Ectodermal cell (in vitro differentiated cells): ENCODE measurements around the gene PML.

Experiments
- H3K27ac ChIP-seq: 2 replicates; pipeline ENCODE4 v1.7.0; 2013; ENCODE audit warnings: mild to moderate bottlenecking, low read depth, low read length; ENCODE audit not compliant: insufficient read depth, poor library complexity, severe bottlenecking
- H3K27me3 ChIP-seq: 2 replicates; pipeline ENCODE4 v1.7.0; 2013; ENCODE audit warnings: mild to moderate bottlenecking, low read length; ENCODE audit not compliant: insufficient read depth, control insufficient read depth, poor library complexity, severe bottlenecking
- H3K36me3 ChIP-seq: one replicate; pipeline ENCODE4 v1.7.0; 2013; ENCODE audit warnings: low read length; ENCODE audit not compliant: control insufficient read depth, insufficient read depth
- H3K4me1 ChIP-seq: one replicate; pipeline ENCODE4 v1.7.0; 2013; ENCODE audit warnings: low read length; ENCODE audit not compliant: control insufficient read depth, insufficient read depth
- H3K4me3 ChIP-seq: 2 replicates; pipeline ENCODE4 v1.7.0; 2013; ENCODE audit warnings: low read depth, low read length, control low read depth; ENCODE audit not compliant: insufficient read depth
- H3K9me3 ChIP-seq: 2 replicates; pipeline ENCODE4 v1.7.0; 2013; ENCODE audit warnings: mild to moderate bottlenecking, low read length, moderate library complexity; ENCODE audit not compliant: control insufficient read depth
- WGBS, 2 experiments: methylation state at CpG; one replicate each; pipeline ENCODE4 v1.1.7; 2013; ENCODE audit warnings: missing lambda C conversion rate in 2 of 2; 5-methylcytosine and 5-hydroxymethylcytosine counted together

PML gene

DNA sequence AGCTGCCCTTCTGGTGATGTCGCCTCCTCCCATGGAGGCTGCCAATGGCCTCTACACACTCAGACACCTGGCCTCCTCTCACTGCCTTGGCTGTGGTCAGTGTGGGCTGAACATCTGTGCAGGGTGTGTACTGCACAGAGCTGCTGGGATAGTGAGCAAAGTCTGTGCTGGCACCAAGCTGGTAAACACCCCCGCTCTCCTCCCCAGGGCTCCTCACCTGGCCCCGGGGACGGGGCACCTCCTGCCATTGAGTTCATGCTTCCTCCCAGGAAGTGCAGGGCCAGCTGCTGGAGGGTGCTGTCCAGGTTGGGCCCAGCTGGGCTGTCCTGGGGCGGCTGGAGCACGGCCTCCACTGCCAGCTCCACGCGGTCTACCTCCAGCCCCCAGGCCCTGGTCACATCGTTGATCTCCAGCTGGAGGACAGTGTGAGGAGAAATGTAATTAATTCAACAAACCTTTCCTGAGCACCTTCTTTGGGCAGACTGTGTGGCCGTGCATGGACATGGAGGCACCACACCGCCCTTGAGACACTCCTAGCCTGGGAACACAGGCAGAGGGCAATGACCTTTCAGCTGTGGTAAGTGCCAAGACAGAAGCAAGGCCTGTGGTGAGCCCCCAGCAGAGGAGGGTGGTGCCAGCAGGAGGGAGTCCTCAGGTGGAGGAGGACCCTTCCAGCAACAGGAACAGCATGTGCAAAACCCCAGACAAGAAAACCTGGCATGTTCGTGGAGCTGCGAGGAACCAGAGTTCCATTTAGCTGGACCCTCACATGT, 9.2 kb upstream of the PML start:
- 93 to 94% methylated on average over 13 of the region's 13 CpGs for WGBS, 2 experiments
- Histone ChIP-seq H3K36me3 (no peaks in the 10 kb centered on the region), H3K27ac (no peak overlapping the region), H3K4me3 (no peak overlapping the region), H3K27me3 (no peaks in the 10 kb centered on the region), H3K4me1 (no peaks in the 10 kb centered on the region), H3K9me3 (no peaks in the 10 kb centered on the region)

DNA sequence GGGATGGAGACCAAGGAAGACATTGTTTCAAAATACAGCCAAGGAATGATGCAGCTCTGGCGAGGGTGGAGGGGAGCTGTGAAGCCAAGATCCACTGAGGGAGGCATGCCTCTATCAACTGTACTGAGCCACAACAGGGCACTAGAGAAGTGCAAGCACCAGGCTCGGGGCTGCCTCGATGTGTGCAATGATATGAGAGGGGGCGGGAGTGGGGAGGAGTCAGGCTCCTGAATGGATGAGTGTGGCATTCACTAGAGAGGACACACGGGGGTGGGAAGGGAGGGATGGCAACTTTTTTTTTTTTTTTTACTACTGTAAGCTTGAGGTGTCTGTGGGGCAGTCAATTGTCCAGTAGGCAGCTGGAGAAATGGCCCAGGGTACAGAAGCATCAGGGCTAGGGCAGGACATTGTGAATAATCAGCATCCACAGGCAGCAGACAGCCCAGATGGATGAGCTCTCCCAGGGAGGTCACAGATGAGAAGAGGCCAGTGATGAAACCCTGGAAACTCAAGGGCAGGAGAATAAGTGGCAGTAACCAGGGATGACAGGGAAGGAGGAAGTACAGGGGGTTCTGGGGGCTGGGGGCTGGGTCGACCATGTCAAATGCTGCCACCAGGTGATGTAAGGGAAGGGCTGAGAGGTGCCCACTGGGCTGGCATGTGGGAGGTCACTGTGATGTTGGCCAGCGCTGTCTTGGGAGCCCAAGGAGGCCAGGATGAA, 8.3 kb upstream of the PML start:
- no peaks in the 10 kb centered on the region for H3K36me3 ChIP-seq
- no peaks in the 10 kb centered on the region for H3K9me3 ChIP-seq
- WGBS, 2 experiments: 62 to 71% methylated on average over 7 of the region's 7 CpGs
- H3K4me3 ChIP-seq: no peak overlapping the region
- H3K4me1 ChIP-seq: peaks cover 1% of the 10 kb centered on the region
- no peaks in the 10 kb centered on the region for H3K27me3 ChIP-seq
- H3K27ac ChIP-seq: no peak overlapping the region

DNA sequence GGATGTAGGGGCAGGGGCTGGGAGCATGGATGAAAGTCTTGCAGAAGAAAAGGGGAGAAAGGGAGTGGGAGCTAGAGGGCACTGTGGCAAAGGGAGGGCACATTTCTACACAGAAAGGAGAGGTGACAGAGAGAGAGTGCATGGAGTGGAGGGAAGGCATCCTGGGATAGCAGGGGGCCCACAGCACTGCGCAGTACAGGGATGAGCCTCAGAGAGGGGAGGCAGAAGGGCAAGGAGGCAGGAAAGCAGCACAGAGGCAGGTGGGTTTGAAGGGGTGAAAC, 7.8 kb upstream of the PML start:
- WGBS, 2 experiments: 84 to 85% methylated on average over 1 of the region's 1 CpG
- H3K27me3 ChIP-seq: no peaks in the 10 kb centered on the region
- H3K4me1 ChIP-seq: peaks cover 5% of the 10 kb centered on the region
- H3K36me3 ChIP-seq: no peaks in the 10 kb centered on the region
- H3K27ac ChIP-seq: no peak overlapping the region
- H3K9me3 ChIP-seq: no peaks in the 10 kb centered on the region
- no peak overlapping the region for H3K4me3 ChIP-seq

DNA sequence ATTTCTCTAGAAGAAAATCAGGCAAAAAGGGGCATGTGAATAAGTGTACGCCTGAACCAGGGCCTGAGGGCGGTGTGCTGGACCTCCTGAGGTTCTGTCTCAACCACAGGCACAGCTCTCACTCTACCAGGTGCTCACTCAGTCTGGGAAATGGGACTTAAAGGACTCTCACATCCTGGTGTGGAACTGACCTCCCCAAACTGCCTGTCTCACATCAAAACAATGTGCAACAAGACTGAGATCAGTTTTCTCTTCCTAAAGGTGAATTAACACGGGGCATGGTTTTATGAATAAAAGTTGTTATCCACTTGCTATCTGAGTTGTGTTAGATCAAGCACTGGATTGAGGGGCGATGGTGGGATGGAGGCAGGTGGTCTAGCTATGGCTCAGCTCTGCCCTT, 7.3 kb upstream of the PML start:
- no peaks in the 10 kb centered on the region for H3K9me3 ChIP-seq
- no peaks in the 10 kb centered on the region for H3K27me3 ChIP-seq
- H3K36me3 ChIP-seq: no peaks in the 10 kb centered on the region
- H3K4me1 ChIP-seq: peaks cover 5% of the 10 kb centered on the region
- H3K27ac ChIP-seq: no peak overlapping the region
- WGBS, 2 experiments: 82 to 92% methylated on average over 4 of the region's 4 CpGs
- no peak overlapping the region for H3K4me3 ChIP-seq

DNA sequence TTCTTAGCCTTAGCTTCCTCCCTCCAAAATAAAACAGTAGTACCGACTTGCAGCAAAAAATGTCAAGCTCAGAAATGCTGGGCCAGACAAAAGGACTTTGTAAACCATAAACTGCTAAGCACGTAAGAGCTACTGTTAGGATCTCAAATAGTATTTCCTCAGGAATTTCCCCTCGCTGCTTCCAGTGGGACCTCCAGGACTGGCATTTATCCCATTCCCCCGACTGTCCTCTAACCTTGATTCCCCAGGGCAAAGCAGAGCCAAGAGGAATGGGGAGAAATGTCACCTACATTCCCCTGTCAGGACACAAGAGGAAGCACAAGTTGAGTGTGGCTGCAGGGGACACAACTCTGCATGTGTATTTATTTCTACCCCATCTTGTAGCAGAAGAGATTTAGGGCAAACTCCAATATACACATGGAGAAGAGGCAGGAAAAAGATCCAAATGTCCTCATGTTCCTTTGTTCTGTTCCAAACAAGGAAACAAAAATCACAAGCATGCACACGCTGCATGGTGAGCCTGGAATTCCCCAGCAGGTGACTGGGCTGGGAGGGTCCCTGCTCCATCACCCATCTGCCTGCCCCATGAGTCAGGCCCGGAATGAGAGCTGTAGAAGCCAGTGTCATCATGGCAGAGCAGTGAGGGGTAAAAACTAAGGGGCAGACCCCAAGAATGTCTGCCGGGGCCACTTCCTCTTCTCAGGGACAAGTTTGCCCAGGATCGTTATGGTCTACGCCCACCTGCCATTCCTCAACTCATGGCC, 6.7 kb upstream of the PML start:
- H3K4me3 ChIP-seq: no peak overlapping the region
- H3K4me1 ChIP-seq: peaks cover 5% of the 10 kb centered on the region
- 88 to 91% methylated on average over 9 of the region's 9 CpGs for WGBS, 2 experiments
- H3K27ac ChIP-seq: no peak overlapping the region
- H3K36me3 ChIP-seq: no peaks in the 10 kb centered on the region
- no peaks in the 10 kb centered on the region for H3K9me3 ChIP-seq
- no peaks in the 10 kb centered on the region for H3K27me3 ChIP-seq

DNA sequence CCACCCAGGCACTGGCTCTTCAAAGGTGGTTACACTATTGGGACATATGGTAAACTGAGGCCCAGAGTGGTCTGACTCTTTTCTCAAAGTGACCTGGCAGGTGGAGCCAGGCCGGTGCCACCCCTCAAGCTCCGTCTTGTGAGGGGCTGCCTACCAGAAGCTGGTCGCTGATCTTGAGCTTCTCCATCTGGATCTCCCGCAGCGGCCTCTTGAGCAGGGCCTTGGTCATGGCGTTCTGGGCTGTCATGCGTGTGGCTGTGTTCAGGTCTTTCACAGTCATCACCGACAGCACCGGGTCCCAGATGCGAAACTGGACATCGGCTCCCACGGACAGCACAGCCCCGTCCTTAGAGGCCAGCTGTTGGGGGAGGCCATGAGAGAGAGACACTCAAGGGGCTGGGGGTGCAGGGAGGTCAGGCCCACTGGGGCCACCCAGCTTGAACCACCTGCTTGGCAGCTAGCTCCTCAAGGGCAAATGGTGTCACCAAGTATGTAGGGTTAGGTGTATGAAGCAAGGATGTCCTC, 6.0 kb upstream of the PML start:
- H3K4me3 ChIP-seq: no peak overlapping the region
- no peaks in the 10 kb centered on the region for H3K36me3 ChIP-seq
- H3K9me3 ChIP-seq: no peaks in the 10 kb centered on the region
- no peaks in the 10 kb centered on the region for H3K27me3 ChIP-seq
- no peak overlapping the region for H3K27ac ChIP-seq
- WGBS, 2 experiments: 94 to 95% methylated on average over 13 of the region's 13 CpGs
- H3K4me1 ChIP-seq: peaks cover 10% of the 10 kb centered on the region

DNA sequence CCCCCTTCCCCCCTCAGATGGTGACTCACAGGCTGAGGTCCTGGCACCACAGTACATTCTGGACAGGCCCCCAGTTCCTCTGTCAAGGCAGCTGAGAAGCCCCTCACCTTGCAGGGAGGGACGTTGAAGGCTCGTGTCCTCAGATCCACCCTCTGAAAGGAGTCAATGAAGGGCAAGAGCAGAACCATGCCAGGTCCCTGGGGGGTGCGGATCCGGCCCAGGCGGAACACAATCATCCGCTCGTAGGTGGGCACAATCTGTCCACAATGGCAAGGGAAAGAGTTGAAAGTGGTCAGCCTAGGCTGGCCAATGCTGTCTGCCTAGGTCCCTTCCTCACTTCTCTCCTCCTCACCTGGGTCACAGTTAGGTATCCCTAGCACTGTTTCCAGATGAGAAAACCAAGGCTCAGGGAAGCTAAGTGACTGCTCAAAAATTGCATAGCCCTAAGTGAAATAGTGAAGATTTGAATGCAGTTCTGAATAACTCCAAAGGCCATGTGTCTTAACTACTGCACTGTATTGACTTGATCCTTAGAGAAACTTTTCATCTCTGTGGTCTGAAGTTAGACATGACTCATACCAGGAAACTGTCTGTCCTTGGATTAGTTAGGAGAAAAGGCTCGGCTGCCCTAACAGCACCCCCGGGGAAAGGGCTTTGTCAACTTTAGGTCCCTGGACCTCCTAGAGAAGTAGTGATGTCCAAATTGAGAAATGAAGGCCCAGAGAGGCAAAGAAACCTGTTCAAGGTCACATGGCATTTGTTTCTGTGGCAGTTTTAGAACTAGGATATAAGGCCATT, 5.3 kb upstream of the PML start:
- no peak overlapping the region for H3K4me3 ChIP-seq
- no peaks in the 10 kb centered on the region for H3K9me3 ChIP-seq

DNA sequence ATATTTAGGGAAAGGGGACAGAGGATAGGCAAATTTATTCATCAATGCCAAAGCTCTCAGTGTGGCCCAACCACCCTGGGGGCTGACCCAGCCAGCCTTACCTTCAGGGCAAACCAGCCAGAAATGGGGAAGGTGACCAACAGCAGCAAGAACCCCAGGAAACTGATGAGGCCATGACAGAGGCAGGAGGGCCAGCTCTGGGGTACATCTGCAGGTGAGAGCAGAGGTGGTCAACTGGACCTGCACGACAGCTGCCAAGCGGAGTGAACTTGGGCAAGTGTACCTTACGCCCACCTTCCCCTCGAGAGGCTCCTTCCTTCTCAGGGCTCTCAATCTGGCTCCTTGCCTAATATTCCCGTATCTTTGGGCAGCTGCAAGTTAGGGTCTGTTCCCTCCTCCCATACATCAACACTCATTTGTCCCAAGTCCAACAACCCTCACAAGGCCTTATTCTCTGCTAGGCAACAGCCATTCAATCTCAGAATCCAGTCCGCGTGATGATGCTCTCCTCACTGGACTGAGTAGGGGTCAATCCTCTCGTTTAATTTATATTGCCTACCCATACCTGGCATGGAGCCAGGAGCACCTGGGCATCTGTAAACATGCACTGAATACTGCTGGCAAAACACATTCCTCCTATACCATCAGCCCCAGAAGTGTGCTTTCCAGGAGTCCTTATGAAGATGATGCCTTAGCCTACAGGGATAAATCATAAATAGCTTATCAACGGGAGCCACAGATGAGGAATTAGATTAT, 4.1 kb upstream of the PML start:
- H3K9me3 ChIP-seq: no peaks in the 10 kb centered on the region
- H3K4me1 ChIP-seq: peaks cover 15% of the 10 kb centered on the region
- 90 to 91% methylated on average over 9 of the region's 9 CpGs for WGBS, 2 experiments
- H3K36me3 ChIP-seq: no peaks in the 10 kb centered on the region
- no peak overlapping the region for H3K27ac ChIP-seq
- H3K27me3 ChIP-seq: no peaks in the 10 kb centered on the region
- H3K4me3 ChIP-seq: no peak overlapping the region

More for the DNA sequence above, 5.3 kb upstream of the PML start:
- Histone ChIP-seq H3K27me3 (no peaks in the 10 kb centered on the region), H3K27ac (no peak overlapping the region), H3K36me3 (no peaks in the 10 kb centered on the region), H3K4me1 (peaks cover 15% of the 10 kb centered on the region)
- 86 to 88% methylated on average over 9 of the region's 9 CpGs for WGBS, 2 experiments

DNA sequence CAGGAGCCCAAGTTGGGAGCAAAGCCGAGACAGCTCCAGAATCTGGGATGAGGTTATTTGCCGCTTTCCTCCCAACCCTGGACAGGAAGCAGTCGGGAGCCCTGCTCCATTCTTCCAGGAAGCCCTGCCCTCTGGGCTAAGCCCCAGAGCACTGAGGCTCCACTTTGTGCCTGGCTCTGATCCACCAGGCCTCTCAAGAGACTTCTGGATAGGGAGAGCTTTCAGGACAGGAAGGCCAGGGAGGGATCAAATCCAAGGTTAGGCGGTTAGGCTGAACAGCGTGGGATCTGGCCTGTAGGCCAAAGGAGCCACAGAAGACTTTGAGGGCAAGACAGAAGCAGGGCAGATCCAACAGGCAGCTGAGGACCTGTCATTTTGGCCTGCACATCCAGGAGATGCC, 3.3 kb upstream of the PML start:
- Histone ChIP-seq H3K27ac (no peak overlapping the region), H3K4me3 (peak overlapping the region; percentile 54), H3K36me3 (no peaks in the 10 kb centered on the region), H3K4me1 (peaks cover 15% of the 10 kb centered on the region), H3K27me3 (no peaks in the 10 kb centered on the region), H3K9me3 (no peaks in the 10 kb centered on the region)
- 84% methylated on average over 5 of the region's 5 CpGs for WGBS, 2 experiments
